ENCODE data around the gene IHH. TPM values are rescaled to one million over a fixed set of nuclear protein-coding genes. Genes with fewer than 3 reads are reported as not detected.

The IHH gene
- total RNA-seq, 1 experiment from 2014 or later: 0.15 TPM

DNA sequence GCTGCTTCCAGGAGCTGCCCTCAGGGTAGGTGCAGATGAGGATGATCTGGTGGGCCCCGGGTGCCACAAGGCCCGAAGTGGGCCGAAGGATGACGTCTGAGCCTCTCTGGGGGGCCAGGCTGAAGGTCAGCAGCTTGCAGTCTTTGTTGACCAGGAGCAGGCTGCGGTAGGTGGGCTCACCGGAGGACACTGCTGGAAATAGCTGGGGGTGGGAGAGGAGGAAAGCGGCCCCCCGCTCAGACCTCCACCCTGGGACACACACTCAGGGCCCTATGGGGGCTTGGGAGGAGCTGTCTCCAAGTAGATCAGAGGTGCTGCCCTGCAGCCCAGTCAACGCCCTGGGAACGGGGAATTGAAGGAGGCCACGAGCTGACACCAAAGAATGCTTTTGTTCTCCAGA, 36.7 kb downstream of the IHH start:
- BruUV-seq (replicated peaks): no TSS peak
- TF ChIP-seq EZH2 (IDR thresholded peaks at IDR 0.05; ENCODE audit: borderline replicate concordance, low read depth, low read length, poor library complexity, severe bottlenecking): no peak
- TF ChIP-seq, protein P1, sequence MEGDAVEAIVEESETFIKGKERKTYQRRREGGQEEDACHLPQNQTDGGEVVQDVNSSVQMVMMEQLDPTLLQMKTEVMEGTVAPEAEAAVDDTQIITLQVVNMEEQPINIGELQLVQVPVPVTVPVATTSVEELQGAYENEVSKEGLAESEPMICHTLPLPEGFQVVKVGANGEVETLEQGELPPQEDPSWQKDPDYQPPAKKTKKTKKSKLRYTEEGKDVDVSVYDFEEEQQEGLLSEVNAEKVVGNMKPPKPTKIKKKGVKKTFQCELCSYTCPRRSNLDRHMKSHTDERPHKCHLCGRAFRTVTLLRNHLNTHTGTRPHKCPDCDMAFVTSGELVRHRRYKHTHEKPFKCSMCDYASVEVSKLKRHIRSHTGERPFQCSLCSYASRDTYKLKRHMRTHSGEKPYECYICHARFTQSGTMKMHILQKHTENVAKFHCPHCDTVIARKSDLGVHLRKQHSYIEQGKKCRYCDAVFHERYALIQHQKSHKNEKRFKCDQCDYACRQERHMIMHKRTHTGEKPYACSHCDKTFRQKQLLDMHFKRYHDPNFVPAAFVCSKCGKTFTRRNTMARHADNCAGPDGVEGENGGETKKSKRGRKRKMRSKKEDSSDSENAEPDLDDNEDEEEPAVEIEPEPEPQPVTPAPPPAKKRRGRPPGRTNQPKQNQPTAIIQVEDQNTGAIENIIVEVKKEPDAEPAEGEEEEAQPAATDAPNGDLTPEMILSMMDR (conservative IDR thresholded peaks at IDR 0.05; ENCODE audit: low read depth, low read length): no peak
- H3K9me3 ChIP-seq (ENCODE audit: low read depth, low read length, poor library complexity, severe bottlenecking): no peaks in the 10 kb centered on the region
- no peak overlapping the region for H3K4me3 ChIP-seq (ENCODE audit: low read depth, low read length, poor library complexity, severe bottlenecking)
- DNase-seq (ENCODE audit: low spot score): no peak
- no peak overlapping the region for H3K27ac ChIP-seq (ENCODE audit: low read depth, low read length, poor library complexity, severe bottlenecking)
- intact Hi-C loops (cut with micrococcal nuclease; ENCODE audit: unreplicated experiment): no loop called here
- H3K4me1 ChIP-seq (ENCODE audit: insufficient read depth, low read length, poor library complexity, severe bottlenecking): no peaks in the 10 kb centered on the region
- H3K36me3 ChIP-seq (ENCODE audit: insufficient read depth, low read length, poor library complexity, severe bottlenecking): no peaks in the 10 kb centered on the region
- POLR2A ChIA-PET (ENCODE audit: low non-redundant PET): interaction anchor here (0.7 kb wide), 1 partner anchor 131 kb away, joined by 3 read pairs; no protein-coding TSS in a partner anchor
- CTCF ChIA-PET: no interaction called here
- no peaks in the 10 kb centered on the region for H3K27me3 ChIP-seq (replicated peaks; ENCODE audit: insufficient read depth, low read depth, low read length, poor library complexity)

DNA sequence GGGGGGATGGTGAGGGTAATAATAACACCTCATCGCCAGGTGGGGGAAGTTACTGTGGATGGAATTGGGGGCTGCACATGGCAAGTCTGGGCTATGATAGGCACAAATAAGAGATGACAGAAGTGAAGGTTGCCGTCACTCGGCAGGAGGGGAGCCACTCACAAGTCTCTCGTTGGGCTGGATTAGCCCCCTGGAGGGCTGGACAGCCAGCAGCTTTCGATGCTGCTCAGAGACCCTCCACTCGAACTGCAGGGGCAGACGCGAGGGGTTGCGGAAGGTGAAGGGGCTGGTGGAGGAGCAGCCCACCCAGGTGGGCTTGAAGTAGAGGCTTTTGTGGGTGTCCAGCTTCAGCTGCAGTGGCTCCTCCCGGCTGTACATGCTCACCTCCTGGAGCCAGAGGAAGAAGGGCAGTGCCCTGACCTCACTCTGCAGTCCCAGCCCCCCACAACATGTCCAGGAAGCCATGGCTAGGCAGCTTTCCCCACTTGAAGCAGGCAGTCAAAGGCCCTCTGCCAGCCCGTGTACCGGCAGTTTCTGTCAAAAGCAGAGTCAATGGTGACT, 37.6 kb downstream of the IHH start:
- H3K27me3 ChIP-seq (replicated peaks; ENCODE audit: insufficient read depth, low read depth, low read length, poor library complexity): no peaks in the 10 kb centered on the region

DNA sequence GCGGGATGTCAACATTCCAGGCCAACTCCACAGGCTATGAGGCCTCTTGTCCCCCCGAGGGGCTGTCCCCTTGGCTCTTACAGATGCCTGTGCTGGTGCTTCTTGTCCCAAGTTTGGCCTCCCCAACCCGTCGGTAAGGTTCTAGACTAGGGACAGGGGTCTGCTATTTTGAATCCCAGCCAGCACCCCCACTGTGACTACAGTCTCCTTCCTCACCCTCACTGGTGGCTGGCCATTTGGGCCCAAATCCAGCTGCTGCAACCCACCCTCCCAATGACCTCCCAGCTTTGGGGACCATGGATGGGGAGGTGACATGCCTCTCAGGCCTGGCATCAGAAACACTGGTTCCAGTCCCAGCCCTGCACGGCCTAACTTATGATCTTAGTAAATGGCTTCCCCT, 38.1 kb downstream of the IHH start:
- Histone ChIP-seq H3K36me3 (ENCODE audit: insufficient read depth, low read length, poor library complexity, severe bottlenecking) (no peaks in the 10 kb centered on the region), H3K9me3 (ENCODE audit: low read depth, low read length, poor library complexity, severe bottlenecking) (no peaks in the 10 kb centered on the region), H3K27ac (ENCODE audit: low read depth, low read length, poor library complexity, severe bottlenecking) (no peak overlapping the region), H3K4me1 (ENCODE audit: insufficient read depth, low read length, poor library complexity, severe bottlenecking) (no peaks in the 10 kb centered on the region), H3K4me3 (ENCODE audit: low read depth, low read length, poor library complexity, severe bottlenecking) (no peak overlapping the region), H3K27me3 (replicated peaks; ENCODE audit: insufficient read depth, low read depth, low read length, poor library complexity) (no peaks in the 10 kb centered on the region)
- CTCF ChIA-PET: no interaction called here
- BruUV-seq (replicated peaks): no TSS peak
- POLR2A ChIA-PET (ENCODE audit: low non-redundant PET): no interaction called here
- TF ChIP-seq, protein P1 (conservative IDR thresholded peaks at IDR 0.05; ENCODE audit: low read depth, low read length): no peak
- no peak for TF ChIP-seq EZH2 (IDR thresholded peaks at IDR 0.05; ENCODE audit: borderline replicate concordance, low read depth, low read length, poor library complexity, severe bottlenecking)
- no peak for DNase-seq (ENCODE audit: low spot score)
- intact Hi-C loops (cut with micrococcal nuclease; ENCODE audit: unreplicated experiment): no loop called here

More for the DNA sequence above, 37.6 kb downstream of the IHH start:
- no peaks in the 10 kb centered on the region for H3K9me3 ChIP-seq (ENCODE audit: low read depth, low read length, poor library complexity, severe bottlenecking)
- TF ChIP-seq, protein P1 (conservative IDR thresholded peaks at IDR 0.05; ENCODE audit: low read depth, low read length): no peak
- no peak for TF ChIP-seq EZH2 (IDR thresholded peaks at IDR 0.05; ENCODE audit: borderline replicate concordance, low read depth, low read length, poor library complexity, severe bottlenecking)
- H3K36me3 ChIP-seq (ENCODE audit: insufficient read depth, low read length, poor library complexity, severe bottlenecking): no peaks in the 10 kb centered on the region
- intact Hi-C loops (cut with micrococcal nuclease; ENCODE audit: unreplicated experiment): no loop called here
- DNase-seq (ENCODE audit: low spot score): no peak
- CTCF ChIA-PET: no interaction called here
- no peak overlapping the region for H3K27ac ChIP-seq (ENCODE audit: low read depth, low read length, poor library complexity, severe bottlenecking)
- POLR2A ChIA-PET (ENCODE audit: low non-redundant PET): no interaction called here
- H3K4me1 ChIP-seq (ENCODE audit: insufficient read depth, low read length, poor library complexity, severe bottlenecking): no peaks in the 10 kb centered on the region
- H3K4me3 ChIP-seq (ENCODE audit: low read depth, low read length, poor library complexity, severe bottlenecking): no peak overlapping the region
- no TSS peak for BruUV-seq (replicated peaks)

Data from A673 (cell line).